ENCODE results near the gene TBC1D9B.

Gene TBC1D9B

GRCh38 chr5:179919487-179920060 is 11.9 kb upstream of the TBC1D9B start:
- Histone ChIP-seq H3K9me3 (ENCODE audit: control insufficient read depth in 1 of 2, low read length in 2 of 2) (no peaks in the 10 kb centered on the region), H3K4me1 (ENCODE audit: control insufficient read depth in 1 of 2, insufficient read depth in 2 of 2, low read length in 2 of 2) (no peaks in the 10 kb centered on the region), H3K27ac (ENCODE audit: low read length) (no peak overlapping the region), H3K4me3 (ENCODE audit: low read depth in 1 of 2, low read length in 2 of 2) (no peak overlapping the region), H3K36me3 (ENCODE audit: control insufficient read depth in 1 of 2, insufficient read depth in 2 of 2, low read length in 2 of 2) (no peaks in the 10 kb centered on the region), H3K27me3 (ENCODE audit: low read depth, low read length) (no peaks in the 10 kb centered on the region)

- no peaks in the 10 kb centered on the region for H3K27me3 ChIP-seq (ENCODE audit: low read depth, low read length)
- no peaks in the 10 kb centered on the region for H3K9me3 ChIP-seq (ENCODE audit: control insufficient read depth in 1 of 2, low read length in 2 of 2)
- H3K36me3 ChIP-seq (ENCODE audit: control insufficient read depth in 1 of 2, insufficient read depth in 2 of 2, low read length in 2 of 2) = no peaks in the 10 kb centered on the region
- no peak overlapping the region for H3K27ac ChIP-seq (ENCODE audit: low read length)
- H3K4me3 ChIP-seq (ENCODE audit: low read depth in 1 of 2, low read length in 2 of 2) = no peak overlapping the region
- peaks cover 0 to under 1% of the 10 kb centered on the region in 2 donors for H3K4me1 ChIP-seq (ENCODE audit: control insufficient read depth in 1 of 2, insufficient read depth in 2 of 2, low read length in 2 of 2)
These were observed 11.2 kb upstream of the TBC1D9B start for GRCh38 chr5:179918742-179919486.

GRCh38 chr5:179916523-179916922 is 8.8 kb upstream of the TBC1D9B start:
- Histone ChIP-seq H3K4me3 (ENCODE audit: low read depth in 1 of 2, low read length in 2 of 2) (no peak overlapping the region), H3K36me3 (ENCODE audit: control insufficient read depth in 1 of 2, insufficient read depth in 2 of 2, low read length in 2 of 2) (no peaks in the 10 kb centered on the region), H3K27me3 (ENCODE audit: low read depth, low read length) (no peaks in the 10 kb centered on the region), H3K4me1 (ENCODE audit: control insufficient read depth in 1 of 2, insufficient read depth in 2 of 2, low read length in 2 of 2) (peaks cover 0 to 4% of the 10 kb centered on the region in 2 donors), H3K9me3 (ENCODE audit: control insufficient read depth in 1 of 2, low read length in 2 of 2) (no peaks in the 10 kb centered on the region), H3K27ac (ENCODE audit: low read length) (no peak overlapping the region)

GRCh38 chr5:179915406-179915935 is 7.8 kb upstream of the TBC1D9B start:
- Histone ChIP-seq H3K4me3 (ENCODE audit: low read depth in 1 of 2, low read length in 2 of 2) (no peak overlapping the region), H3K36me3 (ENCODE audit: control insufficient read depth in 1 of 2, insufficient read depth in 2 of 2, low read length in 2 of 2) (no peaks in the 10 kb centered on the region), H3K9me3 (ENCODE audit: control insufficient read depth in 1 of 2, low read length in 2 of 2) (no peaks in the 10 kb centered on the region), H3K27ac (ENCODE audit: low read length) (no peak overlapping the region), H3K27me3 (ENCODE audit: low read depth, low read length) (no peaks in the 10 kb centered on the region), H3K4me1 (ENCODE audit: control insufficient read depth in 1 of 2, insufficient read depth in 2 of 2, low read length in 2 of 2) (peaks cover 0 to 4% of the 10 kb centered on the region in 2 donors)

DNA sequence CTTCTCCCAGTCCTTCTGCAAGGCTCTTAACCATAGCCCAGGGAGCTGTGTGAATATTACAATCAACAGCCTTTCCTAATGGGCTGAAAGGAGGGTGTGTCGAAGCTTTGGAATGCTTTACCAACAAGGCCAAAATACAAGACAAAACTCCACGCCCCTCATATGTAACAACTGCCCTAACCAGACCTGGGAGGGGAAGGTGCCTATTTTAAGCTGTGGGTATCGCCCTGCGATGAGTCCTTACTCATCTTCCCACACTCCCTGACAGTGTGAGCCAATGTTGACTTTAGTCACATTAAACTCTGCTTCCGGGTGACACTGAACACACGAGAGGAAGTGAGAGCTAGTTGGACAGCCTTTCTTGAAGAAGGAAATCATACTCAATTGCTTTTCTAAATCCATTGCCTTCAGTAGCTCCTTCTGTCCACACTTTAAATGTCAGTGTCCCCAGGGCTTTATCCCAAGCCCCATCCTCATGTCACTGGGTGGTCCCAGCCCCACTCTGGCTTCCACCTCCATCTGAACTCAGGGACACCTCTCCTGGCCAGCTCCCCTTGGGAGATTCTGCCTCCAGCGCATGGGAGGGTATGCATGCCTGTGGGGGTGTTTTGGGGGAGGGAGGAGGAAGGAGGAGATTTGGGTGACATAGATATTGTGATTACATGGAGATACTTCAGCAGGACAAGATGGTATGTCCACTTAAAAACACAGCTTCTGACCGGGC is 6.5 kb upstream of the TBC1D9B start:
- H3K9me3 ChIP-seq (ENCODE audit: control insufficient read depth in 1 of 2, low read length in 2 of 2) = no peaks in the 10 kb centered on the region
- no peak overlapping the region for H3K27ac ChIP-seq (ENCODE audit: low read length)
- no peaks in the 10 kb centered on the region for H3K27me3 ChIP-seq (ENCODE audit: low read depth, low read length)
- peaks cover 0 to 4% of the 10 kb centered on the region in 2 donors for H3K4me1 ChIP-seq (ENCODE audit: control insufficient read depth in 1 of 2, insufficient read depth in 2 of 2, low read length in 2 of 2)
- H3K4me3 ChIP-seq (ENCODE audit: low read depth in 1 of 2, low read length in 2 of 2) = no peak overlapping the region
- H3K36me3 ChIP-seq (ENCODE audit: control insufficient read depth in 1 of 2, insufficient read depth in 2 of 2, low read length in 2 of 2) = no peaks in the 10 kb centered on the region

DNA sequence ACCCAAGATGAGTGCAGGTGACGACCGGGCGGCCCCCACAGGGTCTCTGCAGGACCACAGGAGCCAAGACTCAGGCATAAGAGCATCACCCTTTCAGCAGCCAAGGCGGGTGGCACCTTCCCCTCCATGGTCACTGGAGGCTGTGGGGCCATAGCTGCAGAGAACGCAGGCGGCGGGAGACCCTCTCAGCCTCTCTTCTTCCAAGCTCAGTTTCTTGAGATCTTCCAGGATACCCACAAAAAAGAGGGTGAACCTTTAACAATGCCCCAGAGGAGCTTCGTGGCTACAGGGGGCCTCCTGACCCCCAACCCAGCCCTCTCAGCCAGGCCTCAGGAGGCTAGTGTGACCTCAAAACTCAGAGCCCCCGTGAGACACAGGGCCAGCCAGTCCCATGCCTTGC is 5.8 kb upstream of the TBC1D9B start:
- H3K27me3 ChIP-seq (ENCODE audit: low read depth, low read length) = no peaks in the 10 kb centered on the region
- peaks cover 4% of the 10 kb centered on the region in 2 donors for H3K4me1 ChIP-seq (ENCODE audit: control insufficient read depth in 1 of 2, insufficient read depth in 2 of 2, low read length in 2 of 2)
- no peak overlapping the region for H3K27ac ChIP-seq (ENCODE audit: low read length)
- no peaks in the 10 kb centered on the region for H3K36me3 ChIP-seq (ENCODE audit: control insufficient read depth in 1 of 2, insufficient read depth in 2 of 2, low read length in 2 of 2)
- no peak overlapping the region for H3K4me3 ChIP-seq (ENCODE audit: low read depth in 1 of 2, low read length in 2 of 2)
- H3K9me3 ChIP-seq (ENCODE audit: control insufficient read depth in 1 of 2, low read length in 2 of 2) = no peaks in the 10 kb centered on the region

DNA sequence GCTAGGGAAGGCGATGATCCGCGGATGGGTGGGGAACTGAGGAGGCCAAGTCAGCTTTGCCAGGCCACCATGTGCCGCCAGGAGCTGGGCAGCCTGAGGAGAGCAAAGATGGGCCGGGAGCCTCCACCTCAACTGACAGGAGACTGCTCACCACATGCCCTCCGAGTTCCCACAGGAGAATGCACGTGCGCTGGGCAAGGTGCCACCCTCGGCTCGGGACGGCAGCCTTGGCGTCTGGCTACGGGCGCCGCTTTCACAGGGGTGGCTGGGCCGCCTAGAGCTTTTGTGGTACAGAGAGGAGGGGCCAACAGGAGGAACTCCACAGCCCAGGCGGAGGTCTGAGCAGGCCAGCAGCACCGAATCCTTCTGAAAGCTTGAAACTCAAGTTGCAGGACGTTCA is 5.3 kb upstream of the TBC1D9B start:
- Histone ChIP-seq H3K36me3 (ENCODE audit: control insufficient read depth in 1 of 2, insufficient read depth in 2 of 2, low read length in 2 of 2) (no peaks in the 10 kb centered on the region), H3K4me1 (ENCODE audit: control insufficient read depth in 1 of 2, insufficient read depth in 2 of 2, low read length in 2 of 2) (peaks cover 4 to 5% of the 10 kb centered on the region in 2 donors), H3K9me3 (ENCODE audit: control insufficient read depth in 1 of 2, low read length in 2 of 2) (no peaks in the 10 kb centered on the region), H3K4me3 (ENCODE audit: low read depth in 1 of 2, low read length in 2 of 2) (no peak overlapping the region), H3K27ac (ENCODE audit: low read length) (no peak overlapping the region), H3K27me3 (ENCODE audit: low read depth, low read length) (no peaks in the 10 kb centered on the region)

GRCh38 chr5:179912386-179912785 is 4.7 kb upstream of the TBC1D9B start:
- Histone ChIP-seq H3K9me3 (ENCODE audit: control insufficient read depth in 1 of 2, low read length in 2 of 2) (no peaks in the 10 kb centered on the region), H3K36me3 (ENCODE audit: control insufficient read depth in 1 of 2, insufficient read depth in 2 of 2, low read length in 2 of 2) (no peaks in the 10 kb centered on the region), H3K4me3 (ENCODE audit: low read depth in 1 of 2, low read length in 2 of 2) (no peak overlapping the region), H3K27ac (ENCODE audit: low read length) (no peak overlapping the region), H3K4me1 (ENCODE audit: control insufficient read depth in 1 of 2, insufficient read depth in 2 of 2, low read length in 2 of 2) (peaks cover 4 to 5% of the 10 kb centered on the region in 2 donors), H3K27me3 (ENCODE audit: low read depth, low read length) (no peaks in the 10 kb centered on the region)

DNA sequence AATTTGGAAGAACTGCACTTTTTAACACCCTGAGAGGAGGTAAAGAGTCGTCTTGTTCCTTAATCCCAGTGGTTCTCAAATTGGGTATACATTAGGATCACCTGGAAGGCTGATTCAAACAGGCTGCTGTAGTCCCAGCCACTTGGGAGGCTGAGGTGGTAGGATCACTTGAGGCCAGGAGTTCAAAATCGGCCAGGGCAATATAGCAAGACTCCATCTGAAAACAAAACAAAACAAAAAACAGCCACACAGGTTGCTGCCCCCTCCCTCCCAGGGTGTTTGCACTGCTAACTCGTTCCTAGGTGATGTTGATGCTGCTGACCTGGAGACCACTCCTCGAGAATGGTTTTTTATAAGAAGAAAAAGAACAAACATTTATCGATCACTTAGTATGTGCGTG is 1.5 kb upstream of the TBC1D9B start:
- no peaks in the 10 kb centered on the region for H3K27me3 ChIP-seq (ENCODE audit: low read depth, low read length)
- no peaks in the 10 kb centered on the region for H3K9me3 ChIP-seq (ENCODE audit: control insufficient read depth in 1 of 2, low read length in 2 of 2)
- H3K4me1 ChIP-seq (ENCODE audit: control insufficient read depth in 1 of 2, insufficient read depth in 2 of 2, low read length in 2 of 2) = peaks cover 4 to 18% of the 10 kb centered on the region in 2 donors
- no peak overlapping the region for H3K27ac ChIP-seq (ENCODE audit: low read length)
- H3K36me3 ChIP-seq (ENCODE audit: control insufficient read depth in 1 of 2, insufficient read depth in 2 of 2, low read length in 2 of 2) = peaks cover 0 to 8% of the 10 kb centered on the region in 2 donors
- no peak overlapping the region for H3K4me3 ChIP-seq (ENCODE audit: low read depth in 1 of 2, low read length in 2 of 2)

- Histone ChIP-seq H3K27me3 (ENCODE audit: low read depth, low read length) (no peaks in the 10 kb centered on the region), H3K4me3 (ENCODE audit: low read depth in 1 of 2, low read length in 2 of 2) (peak overlapping the region in 1 of 2 donors; percentile 74), H3K36me3 (ENCODE audit: control insufficient read depth in 1 of 2, insufficient read depth in 2 of 2, low read length in 2 of 2) (peaks cover 5 to 13% of the 10 kb centered on the region in 2 donors), H3K4me1 (ENCODE audit: control insufficient read depth in 1 of 2, insufficient read depth in 2 of 2, low read length in 2 of 2) (peaks cover 0 to 18% of the 10 kb centered on the region in 2 donors), H3K27ac (ENCODE audit: low read length) (no peak overlapping the region), H3K9me3 (ENCODE audit: control insufficient read depth in 1 of 2, low read length in 2 of 2) (no peaks in the 10 kb centered on the region)
These were observed 831 bp upstream of the TBC1D9B start for GRCh38 chr5:179908528-179908927.

- Histone ChIP-seq H3K27ac (ENCODE audit: low read length) (no peak overlapping the region), H3K9me3 (ENCODE audit: control insufficient read depth in 1 of 2, low read length in 2 of 2) (no peaks in the 10 kb centered on the region), H3K4me3 (ENCODE audit: low read depth in 1 of 2, low read length in 2 of 2) (peak overlapping the region; percentile 74), H3K4me1 (ENCODE audit: control insufficient read depth in 1 of 2, insufficient read depth in 2 of 2, low read length in 2 of 2) (peaks cover 0 to 18% of the 10 kb centered on the region in 2 donors), H3K27me3 (ENCODE audit: low read depth, low read length) (no peaks in the 10 kb centered on the region), H3K36me3 (ENCODE audit: control insufficient read depth in 1 of 2, insufficient read depth in 2 of 2, low read length in 2 of 2) (peaks cover 17 to 29% of the 10 kb centered on the region in 2 donors)
These were observed 722 bp downstream of the TBC1D9B start for GRCh38 chr5:179906795-179907555.
